Small intestine (tissue), 7 donors: ENCODE measurements around the gene BMPR1A. TPM values are rescaled to one million over a fixed set of nuclear protein-coding genes. Genes with fewer than 3 reads are reported as not detected.

ENCODE experiments used
- DNase-seq, 2 donors: peaks; one replicate each; pipeline versions ENCODE4 v3.0.0 to v3.0.0-alpha.2; 2013
- FAIRE-seq: peaks from 2 replicates; lab custom pipeline; 2012; peaks lifted over from hg19 to GRCh38; lab: Jason Lieb, UNC
- H3K27ac ChIP-seq, 3 donors: one replicate each; pipeline ENCODE4 v1.5.1; 2013; ENCODE audit warnings: low read length in 2 of 3, mild to moderate bottlenecking in 2 of 3, control low read depth in 1 of 3, inconsistent platforms in 1 of 3, low read depth in 1 of 3, moderate library complexity in 1 of 3
- H3K27me3 ChIP-seq, 3 donors: one replicate each; pipeline ENCODE4 v1.6.1; 2013; ENCODE audit warnings: low read length in 3 of 3, inconsistent platforms in 1 of 3; ENCODE audit not compliant: control insufficient read depth in 3 of 3, insufficient read depth in 3 of 3
- H3K36me3 ChIP-seq, 3 donors: one replicate each; pipeline ENCODE4 v1.6.1; 2013; ENCODE audit warnings: low read length in 3 of 3, inconsistent platforms in 1 of 3, low read depth in 1 of 3, mild to moderate bottlenecking in 1 of 3, moderate library complexity in 1 of 3; ENCODE audit not compliant: control insufficient read depth in 3 of 3, insufficient read depth in 2 of 3
- H3K4me1 ChIP-seq, 3 donors: one replicate each; pipeline ENCODE4 v1.6.1; 2013; ENCODE audit warnings: low read length in 2 of 3, inconsistent platforms in 1 of 3, low read depth in 1 of 3, mild to moderate bottlenecking in 1 of 3, moderate library complexity in 1 of 3; ENCODE audit not compliant: control insufficient read depth in 3 of 3, insufficient read depth in 2 of 3
- H3K4me3 ChIP-seq, 3 donors: one replicate each; pipeline ENCODE4 v1.5.1; 2013; ENCODE audit warnings: low read length in 3 of 3, control low read depth in 1 of 3, inconsistent platforms in 1 of 3, low read depth in 1 of 3, mild to moderate bottlenecking in 1 of 3, moderate library complexity in 1 of 3
- H3K9me3 ChIP-seq, 2 donors: one replicate each; pipeline ENCODE4 v1.6.1; 2013; ENCODE audit warnings: low read depth in 1 of 2, low read length in 1 of 2; ENCODE audit not compliant: control insufficient read depth in 2 of 2, insufficient read depth in 1 of 2
- WGBS, 3 donors: extraction: QIAGEN DNeasy Blood & Tissue Kit; methylation state at CpG; one replicate each; pipeline ENCODE4 v1.1.7; 2013; 5-methylcytosine and 5-hydroxymethylcytosine counted together
- polyA plus RNA-seq, 4 donors: library from polyadenylated mRNA; stranded (reverse) in 3 of 4; unstranded in 1 of 4; fragments of 200-250 nt in 3 of 4; fragments of 120-200 nt in 1 of 4; gene quantifications; one replicate each; pipeline versions ENCODE4 v1.2.1 to v1.2.3, GENCODE V29; 2013
- donor health status: healthy with polysubstance abuse.
- donor health status: control.
- donor health status: control.
- donor health status: Bipolar disorder and iron deficiency.
- donor health status: healthy.

Gene BMPR1A
- polyA plus RNA-seq, 4 donors = 3.4 to 40.2 (median 9.8) TPM

GRCh38 chr10:86759073-86759672 is 2.8 kb downstream of the BMPR1A start:
- 22 to 34% (median 29%) methylated on average over 3 of the region's 3 CpGs for WGBS, 3 donors

GRCh38 chr10:86763404-86763803 is 7.0 kb downstream of the BMPR1A start:
- WGBS, 3 donors = 86 to 91% (median 89%) methylated on average over 5 of the region's 5 CpGs
- Histone ChIP-seq H3K4me1 (peaks cover 0 to 9% (median 2%) of the 10 kb centered on the region in 3 donors), H3K9me3 (no peaks in the 10 kb centered on the region), H3K36me3 (no peaks in the 10 kb centered on the region), H3K27ac (no peak overlapping the region), H3K4me3 (no peak overlapping the region), H3K27me3 (no peaks in the 10 kb centered on the region)
- FAIRE-seq = no peak
- DNase-seq = no peak

More at GRCh38 chr10:86759073-86759672, 2.8 kb downstream of the BMPR1A start:
- H3K4me1 ChIP-seq = peaks cover 0 to 18% (median 2%) of the 10 kb centered on the region in 3 donors
- H3K36me3 ChIP-seq = no peaks in the 10 kb centered on the region
- DNase-seq (peak in 1 of 2 donors; percentile 25), FAIRE-seq (no peak)
- H3K4me3 ChIP-seq = peak overlapping the region in 1 of 3 donors; percentile 3
- H3K27me3 ChIP-seq = no peaks in the 10 kb centered on the region
- peak overlapping the region in 1 of 3 donors; percentile 11 for H3K27ac ChIP-seq
- H3K9me3 ChIP-seq = no peaks in the 10 kb centered on the region

GRCh38 chr10:86765548-86765947 is 9.1 kb downstream of the BMPR1A start:
- Histone ChIP-seq H3K4me3 (no peak overlapping the region), H3K27me3 (no peaks in the 10 kb centered on the region), H3K9me3 (no peaks in the 10 kb centered on the region), H3K4me1 (peaks cover 0 to 3% (median 2%) of the 10 kb centered on the region in 3 donors), H3K27ac (no peak overlapping the region), H3K36me3 (no peaks in the 10 kb centered on the region)
- DNase-seq (no peak), FAIRE-seq (no peak)
- 80 to 90% (median 88%) methylated on average over 2 of the region's 2 CpGs for WGBS, 3 donors

GRCh38 chr10:86768412-86769062 is 12.1 kb downstream of the BMPR1A start:
- H3K4me3 ChIP-seq = no peak overlapping the region
- H3K36me3 ChIP-seq = no peaks in the 10 kb centered on the region
- H3K4me1 ChIP-seq = peaks cover 0 to 3% (median 0%) of the 10 kb centered on the region in 3 donors
- WGBS, 3 donors = 21 to 59% (median 40%) methylated on average over 1 of the region's 1 CpG
- no peaks in the 10 kb centered on the region for H3K9me3 ChIP-seq
- FAIRE-seq (no peak), DNase-seq (no peak)
- H3K27ac ChIP-seq = no peak overlapping the region
- no peaks in the 10 kb centered on the region for H3K27me3 ChIP-seq

GRCh38 chr10:86769991-86770390 is 13.6 kb downstream of the BMPR1A start:
- Histone ChIP-seq H3K9me3 (no peaks in the 10 kb centered on the region), H3K4me1 (peaks cover 0 to 4% (median 3%) of the 10 kb centered on the region in 3 donors), H3K4me3 (no peak overlapping the region), H3K27me3 (no peaks in the 10 kb centered on the region), H3K36me3 (no peaks in the 10 kb centered on the region), H3K27ac (no peak overlapping the region)
- 90 to 92% (median 91%) methylated on average over 10 of the region's 10 CpGs for WGBS, 3 donors
- FAIRE-seq (no peak), DNase-seq (no peak)

- no peaks in the 10 kb centered on the region for H3K9me3 ChIP-seq
- DNase-seq = peak in 1 of 2 donors; percentile 25
- no peaks in the 10 kb centered on the region for H3K36me3 ChIP-seq
- peaks cover 0 to 8% (median 3%) of the 10 kb centered on the region in 3 donors for H3K4me1 ChIP-seq
- H3K27me3 ChIP-seq = no peaks in the 10 kb centered on the region
- FAIRE-seq = no peak
- 45 to 46% (median 45%) methylated on average over 2 of the region's 2 CpGs for WGBS, 3 donors
- H3K27ac ChIP-seq = no peak overlapping the region
- H3K4me3 ChIP-seq = no peak overlapping the region
Measured at GRCh38 chr10:86770412-86770960, 14.1 kb downstream of the BMPR1A start.

GRCh38 chr10:86773498-86773897 is 17.1 kb downstream of the BMPR1A start:
- no peak for DNase-seq
- 64 to 91% (median 79%) methylated on average over 6 of the region's 6 CpGs for WGBS, 3 donors

GRCh38 chr10:86775056-86775869 is 18.8 kb downstream of the BMPR1A start:
- Histone ChIP-seq H3K36me3 (peaks cover 0 to 5% (median 0%) of the 10 kb centered on the region in 3 donors), H3K4me3 (no peak overlapping the region), H3K27ac (peak overlapping the region in 2 of 3 donors; percentile 32 to 40), H3K9me3 (peaks cover 0 to 5% of the 10 kb centered on the region in 2 donors), H3K27me3 (no peaks in the 10 kb centered on the region), H3K4me1 (peaks cover 0 to 8% (median 2%) of the 10 kb centered on the region in 3 donors)
- WGBS, 3 donors = 16 to 32% (median 16%) methylated on average over 6 of the region's 6 CpGs
- FAIRE-seq (no peak), DNase-seq (peak; percentile 63 to 67)

More at GRCh38 chr10:86773498-86773897, 17.1 kb downstream of the BMPR1A start:
- no peaks in the 10 kb centered on the region for H3K36me3 ChIP-seq
- H3K9me3 ChIP-seq = no peaks in the 10 kb centered on the region
- FAIRE-seq = no peak
- no peaks in the 10 kb centered on the region for H3K27me3 ChIP-seq
- H3K4me3 ChIP-seq = no peak overlapping the region
- H3K4me1 ChIP-seq = peaks cover 0 to 8% (median 3%) of the 10 kb centered on the region in 3 donors
- no peak overlapping the region for H3K27ac ChIP-seq
